Calu3 (cell line): Measurements from ENCODE around the gene ADGRL3. TPM values are rescaled to one million over a fixed set of nuclear protein-coding genes. Genes with fewer than 3 reads are reported as not detected.

Experiments
- BruUV-seq: library from RNA; stranded (reverse); fragments of 400-500 nt; replicated peaks from 2 replicates; lab custom pipeline; 2021; lab: Mats Ljungman, UMichigan
- CTCF ChIA-PET: fragments of 300-600 bp; sonication (Branson Sonifier 250); formaldehyde crosslinking; loops from one replicate; lab custom pipeline; 2022; ENCODE audit warnings: antibody characterized with exemption; lab: Charles Lee
- DNase-seq: peaks from one replicate; pipeline ENCODE4 v3.0.0; 2022
- H3K27ac Mint-ChIP-seq: one replicate; pipeline ENCODE4 v1.8.0; 2022; ENCODE audit warnings: mixed read lengths; ENCODE audit not compliant: unreplicated experiment
- H3K27me3 Mint-ChIP-seq: one replicate; pipeline ENCODE4 v1.8.0; 2022; ENCODE audit warnings: mixed read lengths; ENCODE audit not compliant: unreplicated experiment
- H3K36me3 Mint-ChIP-seq: one replicate; pipeline ENCODE4 v1.8.0; 2022; ENCODE audit warnings: mild to moderate bottlenecking, moderate library complexity, mixed read lengths; ENCODE audit not compliant: insufficient read depth, unreplicated experiment
- H3K4me1 Mint-ChIP-seq: one replicate; pipeline ENCODE4 v1.8.0; 2022; ENCODE audit warnings: mild to moderate bottlenecking, low read depth, mixed read lengths; ENCODE audit not compliant: unreplicated experiment
- H3K4me3 Mint-ChIP-seq: one replicate; pipeline ENCODE4 v1.8.0; 2022; ENCODE audit warnings: mild to moderate bottlenecking, low read depth, moderate library complexity, mixed read lengths; ENCODE audit not compliant: unreplicated experiment
- H3K9me3 Mint-ChIP-seq: one replicate; pipeline ENCODE4 v1.8.0; 2022; ENCODE audit warnings: low read depth, mixed read lengths; ENCODE audit not compliant: unreplicated experiment
- CTCF ChIP-seq: fragments of 200-600 bp; IDR thresholded peaks from one replicate; pipeline ENCODE4 v1.8.0; 2022; ENCODE audit warnings: antibody characterized with exemption; ENCODE audit not compliant: unreplicated experiment
- intact Hi-C: fragments of 100-400 bp; cut with micrococcal nuclease; formaldehyde crosslinking; loops from one replicate; pipeline ENCODE4 v1.10.0; 2022; ENCODE audit not compliant: unreplicated experiment
- total RNA-seq: library from RNA; stranded (reverse); gene quantifications from 2 replicates; pipeline ENCODE4 v1.2.3, GENCODE V29; 2022

The ADGRL3 gene
- total RNA-seq, 1 experiment from 2014 or later: 0.66 TPM

GRCh38 chr4:61312526-61312925, 112.4 kb downstream of the ADGRL3 start:
- no TSS peak for BruUV-seq
- CTCF ChIA-PET: no interaction called here
- Mint-ChIP-seq H3K4me3 (no peak overlapping the region), H3K4me1 (no peaks in the 10 kb centered on the region), H3K27ac (no peak overlapping the region), H3K27me3 (no peaks in the 10 kb centered on the region), H3K36me3 (no peaks in the 10 kb centered on the region), H3K9me3 (no peaks in the 10 kb centered on the region)
- intact Hi-C loops: no loop called here
- no peak for DNase-seq
- TF ChIP-seq CTCF: no peak

- intact Hi-C loops: no loop called here
- no TSS peak for BruUV-seq
- CTCF ChIA-PET: no interaction called here
- Mint-ChIP-seq H3K9me3 (no peaks in the 10 kb centered on the region), H3K4me3 (no peak overlapping the region), H3K27me3 (no peaks in the 10 kb centered on the region), H3K4me1 (no peaks in the 10 kb centered on the region), H3K36me3 (no peaks in the 10 kb centered on the region), H3K27ac (no peak overlapping the region)
- TF ChIP-seq CTCF: no peak
- no peak for DNase-seq
Measured at GRCh38 chr4:61318431-61318830, 118.3 kb downstream of the ADGRL3 start.

GRCh38 chr4:61319156-61319555, 119.0 kb downstream of the ADGRL3 start:
- Mint-ChIP-seq H3K9me3 (peaks cover 2% of the 10 kb centered on the region), H3K27me3 (no peaks in the 10 kb centered on the region), H3K4me3 (no peak overlapping the region), H3K27ac (no peak overlapping the region), H3K4me1 (no peaks in the 10 kb centered on the region), H3K36me3 (no peaks in the 10 kb centered on the region)
- BruUV-seq: no TSS peak
- intact Hi-C loops: no loop called here
- no peak for DNase-seq
- TF ChIP-seq CTCF: no peak
- CTCF ChIA-PET: interaction anchor here (0.6 kb wide), 1 partner anchor 19 kb away, joined by 3 read pairs; no protein-coding TSS in a partner anchor

- peaks cover 2% of the 10 kb centered on the region for H3K9me3 Mint-ChIP-seq
- H3K27ac Mint-ChIP-seq: no peak overlapping the region
- no TSS peak for BruUV-seq
- no peak for TF ChIP-seq CTCF
- no peak for DNase-seq
- H3K4me1 Mint-ChIP-seq: no peaks in the 10 kb centered on the region
- H3K27me3 Mint-ChIP-seq: no peaks in the 10 kb centered on the region
- CTCF ChIA-PET: no interaction called here
- H3K4me3 Mint-ChIP-seq: no peak overlapping the region
- intact Hi-C loops: no loop called here
- no peaks in the 10 kb centered on the region for H3K36me3 Mint-ChIP-seq
Measured at GRCh38 chr4:61320154-61320553, 120.0 kb downstream of the ADGRL3 start.
